ENCODE results near the gene MOK. TPM values are rescaled to one million over a fixed set of nuclear protein-coding genes. Genes with fewer than 3 reads are reported as not detected.

MOK gene
- total and polyA plus RNA-seq, 2 of the 4 experiments (the other 2 are of a cell fraction) = 16.8 to 48.5 TPM

DNA sequence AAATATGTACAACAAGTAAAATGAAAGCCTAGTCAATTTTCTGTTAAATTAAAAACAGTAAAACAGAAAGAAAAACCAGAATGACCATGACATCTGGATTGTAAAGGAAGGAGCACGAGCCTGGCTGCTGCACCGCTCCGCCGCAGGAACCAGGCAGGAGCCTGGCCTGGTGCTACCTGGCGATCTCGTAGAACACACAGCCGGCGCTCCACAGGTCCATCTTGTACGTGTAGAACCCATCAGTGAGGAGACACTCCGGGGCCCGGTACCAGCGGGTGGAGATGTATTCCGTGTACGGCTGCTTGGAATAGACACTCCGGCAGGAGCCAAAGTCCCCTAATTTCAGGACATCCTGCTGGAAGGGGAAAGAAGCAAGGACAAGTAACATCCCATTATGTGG is 54.3 kb downstream of the MOK start:
- H3K18ac ChIP-seq (ENCODE audit: low read depth, low read length) = no peak overlapping the region
- ChIA-PET CTCF (no interaction called here), POLR2A (ENCODE audit: unreplicated experiment) (no interaction called here)
- BruUV-seq (replicated peaks) = no TSS peak
- no peak overlapping the region for H4K8ac ChIP-seq (ENCODE audit: low read depth in 2 of 2, low read length in 2 of 2)
- no peak overlapping the region for H3K4me2 ChIP-seq (ENCODE audit: low read depth, low read length)
- H3K27ac ChIP-seq (ENCODE audit: insufficient read depth, low read length) = no peak overlapping the region
- no peak overlapping the region for H4K91ac ChIP-seq (ENCODE audit: insufficient read depth, low read depth, low read length)
- H3K4me1 ChIP-seq (ENCODE audit: control insufficient read depth, insufficient read depth, low read length) = peaks cover 10% of the 10 kb centered on the region
- H3K27me3 ChIP-seq (ENCODE audit: control insufficient read depth, insufficient read depth, low read length) = no peaks in the 10 kb centered on the region; the same call in 1 of the 2 replicates
- no peak overlapping the region for H2BK120ac ChIP-seq (ENCODE audit: low read depth, low read length)
- no peak overlapping the region for H2AK5ac ChIP-seq (ENCODE audit: low read depth, low read length)
- H3K9me3 ChIP-seq (ENCODE audit: control insufficient read depth, insufficient read depth, low read length) = no peaks in the 10 kb centered on the region
- WGBS, 2 experiments (ENCODE audit: extremely low coverage in 2 of 2, insufficient read length in 1 of 2) = 97% methylated on average over 11 of the region's 15 CpGs; no CpG with 5 or more reads in 1 of the 2 experiments
- H3K4me3 ChIP-seq (ENCODE audit: insufficient read depth, low read depth, low read length) = no peak overlapping the region
- no peak overlapping the region for H3K56ac ChIP-seq (ENCODE audit: extremely low read depth, insufficient read depth, low read length)
- H2BK20ac ChIP-seq (ENCODE audit: low read depth, low read length) = no peak overlapping the region
- H4K5ac ChIP-seq (ENCODE audit: low read depth, low read length) = no peak overlapping the region
- H2AK9ac ChIP-seq (replicated peaks; ENCODE audit: low read depth, low read length, poor library complexity) = no peak overlapping the region
- ATAC-seq (ENCODE audit: low read depth) = no peak
- dilution Hi-C loops (cut with HindIII; ENCODE audit: low sequenced_read_pairs, unreplicated experiment) = no loop called here
- H3K4ac ChIP-seq (ENCODE audit: low read depth, low read length) = no peak overlapping the region
- in situ Hi-C loops (cut with MboI; ENCODE audit: low sequenced_read_pairs) = no loop called here
- no peak overlapping the region for H3K9ac ChIP-seq (ENCODE audit: low read depth, low read length)
- no peak overlapping the region for H3K23ac ChIP-seq (ENCODE audit: low read depth, low read length)
- DNase-seq = no peak
- H4K20me1 ChIP-seq (ENCODE audit: insufficient read depth, low read length) = no peaks in the 10 kb centered on the region
- TF ChIP-seq BHLHE40 (IDR thresholded peaks at IDR 0.05; ENCODE audit: low read depth, low read length) (no peak), POLR2A (IDR thresholded peaks at IDR 0.05; ENCODE audit: low read depth, low read length) (no peak), RFX5 (IDR thresholded peaks at IDR 0.05; ENCODE audit: low read depth, low read length) (no peak), FOS (IDR thresholded peaks at IDR 0.05; ENCODE audit: low read depth, low read length) (no peak), MXI1 (IDR thresholded peaks at IDR 0.05; ENCODE audit: borderline replicate concordance, low read depth, low read length) (no peak), RCOR1 (IDR thresholded peaks at IDR 0.05; ENCODE audit: insufficient replicate concordance, low read length) (no peak), CHD1 (IDR thresholded peaks at IDR 0.05; ENCODE audit: low read depth, low read length) (no peak), RAD21 (IDR thresholded peaks at IDR 0.05; ENCODE audit: low read length) (no peak)
- no peak overlapping the region for H2AFZ ChIP-seq (replicated peaks; ENCODE audit: low read length, poor library complexity)
- H2BK15ac ChIP-seq (ENCODE audit: low read depth, low read length) = no peak overlapping the region
- H3K36me3 ChIP-seq (ENCODE audit: control insufficient read depth, insufficient read depth, low read length) = no peaks in the 10 kb centered on the region; the same call in 1 of the 2 replicates
- peaks cover 4 to 5% of the 10 kb centered on the region in 2 experiments; a peak in 3 of 4 replicates for H3K79me1 ChIP-seq (ENCODE audit: low read depth in 1 of 2, low read length in 2 of 2)
- no peak overlapping the region for H2BK5ac ChIP-seq (ENCODE audit: low read depth, low read length, poor library complexity, severe bottlenecking)
- H3K14ac ChIP-seq (replicated peaks; ENCODE audit: low read depth, low read length) = no peak overlapping the region
- peaks cover 12% of the 10 kb centered on the region for H3K9me1 ChIP-seq (ENCODE audit: insufficient read depth, low read length)
- intact Hi-C loops (cut with micrococcal nuclease) = no loop called here
